Inferior parietal cortex (tissue), 1 donor: ENCODE data around the gene CEP85.

Experiments used
- DNase-seq: peaks from one replicate; pipeline ENCODE4 v3.0.0-alpha.2; 2016; ENCODE audit errors: extremely low spot score

Gene CEP85

GRCh38 chr1:26315874-26316850 is 82.2 kb downstream of the CEP85 start:
- no peak for DNase-seq

GRCh38 chr1:26317146-26317545 is 83.1 kb downstream of the CEP85 start:
- no peak for DNase-seq

GRCh38 chr1:26317612-26318337 is 83.8 kb downstream of the CEP85 start, which contains the start of gene CD52:
Gene CD52, plus strand, starts transcription at chr1:26317958. Its CDS starts 60 bp downstream, at chr1:26318018.
- no peak for DNase-seq

GRCh38 chr1:26318338-26319064 is 84.5 kb downstream of the CEP85 start:
- DNase-seq = no peak

GRCh38 chr1:26320896-26321295 is 86.9 kb downstream of the CEP85 start:
- no peak for DNase-seq

GRCh38 chr1:26321315-26322041 is 87.5 kb downstream of the CEP85 start:
- peak; percentile 95 for DNase-seq

GRCh38 chr1:26322042-26322331 is 88.0 kb downstream of the CEP85 start:
- DNase-seq = no peak

- DNase-seq = no peak
Measured at GRCh38 chr1:26323382-26323781, 89.4 kb downstream of the CEP85 start.

- no peak for DNase-seq
Measured at GRCh38 chr1:26324550-26324949, 90.5 kb downstream of the CEP85 start.

GRCh38 chr1:26327956-26328362 is 94.0 kb downstream of the CEP85 start:
- no peak for DNase-seq
